ENCODE measurements around the gene NOL6.

GRCh38 chr9:33468215-33468730 lies 5.5 kb downstream of the NOL6 start:
- TF ChIP-seq CREB1 (IDR thresholded peaks at IDR 0.05; ENCODE audit: low read depth) (no peak), POLR2A (IDR thresholded peaks at IDR 0.05; ENCODE audit: low read depth, low read length) (no peak), CHD1 (IDR thresholded peaks at IDR 0.05; ENCODE audit: low read depth, low read length) (no peak), CTCF (IDR thresholded peaks at IDR 0.05 in 2 of 3, conservative IDR thresholded peaks at IDR 0.05 in 1 of 3; ENCODE audit: control insufficient read depth in 2 of 3, extremely low read depth in 1 of 3, insufficient read depth in 1 of 3, low read depth in 3 of 3, low read length in 3 of 3) (no peak), SMARCA5 (IDR thresholded peaks at IDR 0.05) (no peak), KLF5 (IDR thresholded peaks at IDR 0.05; ENCODE audit: partially characterized antibody) (no peak), JUND (IDR thresholded peaks at IDR 0.05; ENCODE audit: low read depth, low read length) (no peak)
- TF ChIP-seq, protein P1, sequence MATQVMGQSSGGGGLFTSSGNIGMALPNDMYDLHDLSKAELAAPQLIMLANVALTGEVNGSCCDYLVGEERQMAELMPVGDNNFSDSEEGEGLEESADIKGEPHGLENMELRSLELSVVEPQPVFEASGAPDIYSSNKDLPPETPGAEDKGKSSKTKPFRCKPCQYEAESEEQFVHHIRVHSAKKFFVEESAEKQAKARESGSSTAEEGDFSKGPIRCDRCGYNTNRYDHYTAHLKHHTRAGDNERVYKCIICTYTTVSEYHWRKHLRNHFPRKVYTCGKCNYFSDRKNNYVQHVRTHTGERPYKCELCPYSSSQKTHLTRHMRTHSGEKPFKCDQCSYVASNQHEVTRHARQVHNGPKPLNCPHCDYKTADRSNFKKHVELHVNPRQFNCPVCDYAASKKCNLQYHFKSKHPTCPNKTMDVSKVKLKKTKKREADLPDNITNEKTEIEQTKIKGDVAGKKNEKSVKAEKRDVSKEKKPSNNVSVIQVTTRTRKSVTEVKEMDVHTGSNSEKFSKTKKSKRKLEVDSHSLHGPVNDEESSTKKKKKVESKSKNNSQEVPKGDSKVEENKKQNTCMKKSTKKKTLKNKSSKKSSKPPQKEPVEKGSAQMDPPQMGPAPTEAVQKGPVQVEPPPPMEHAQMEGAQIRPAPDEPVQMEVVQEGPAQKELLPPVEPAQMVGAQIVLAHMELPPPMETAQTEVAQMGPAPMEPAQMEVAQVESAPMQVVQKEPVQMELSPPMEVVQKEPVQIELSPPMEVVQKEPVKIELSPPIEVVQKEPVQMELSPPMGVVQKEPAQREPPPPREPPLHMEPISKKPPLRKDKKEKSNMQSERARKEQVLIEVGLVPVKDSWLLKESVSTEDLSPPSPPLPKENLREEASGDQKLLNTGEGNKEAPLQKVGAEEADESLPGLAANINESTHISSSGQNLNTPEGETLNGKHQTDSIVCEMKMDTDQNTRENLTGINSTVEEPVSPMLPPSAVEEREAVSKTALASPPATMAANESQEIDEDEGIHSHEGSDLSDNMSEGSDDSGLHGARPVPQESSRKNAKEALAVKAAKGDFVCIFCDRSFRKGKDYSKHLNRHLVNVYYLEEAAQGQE (IDR thresholded peaks at IDR 0.05; ENCODE audit: low read depth, low read length), result no peak

Measured in GM12878 (cell line).